Stomach (tissue), 4 donors: ENCODE measurements around the gene DBNL.
A peak's percentile ranks its signal among the peaks of the same experiment; 100 is the strongest.

Experiments used
- CTCF ChIP-seq, 7 experiments: fragments of 450-650 bp in 4 of 7; fragments of 200-600 bp in 3 of 7; sonication (generic) in 3 of 7; IDR thresholded peaks; one replicate each; pipeline ENCODE4 v1.5.1; 2016 to 2019; ENCODE audit warnings: antibody characterized with exemption in 7 of 7, control low read depth in 2 of 7, mild to moderate bottlenecking in 1 of 7
- POLR2A ChIP-seq, 4 donors: fragments of 450-650 bp; IDR thresholded peaks; one replicate each; pipeline ENCODE4 v1.6.1; 2016; ENCODE audit warnings: antibody characterized with exemption in 4 of 4, control low read depth in 2 of 4, mild to moderate bottlenecking in 1 of 4, moderate library complexity in 1 of 4
- POLR2AphosphoS5 ChIP-seq, 3 donors: sonication (generic); formaldehyde crosslinking; IDR thresholded peaks; one replicate each; pipeline ENCODE4 v1.6.1; 2016; ENCODE audit warnings: antibody characterized with exemption in 3 of 3

GRCh38 chr7:44072364-44073231, 28.1 kb downstream of the DBNL start:
- no peak for TF ChIP-seq POLR2AphosphoS5 (IDR thresholded peaks at IDR 0.05)
- TF ChIP-seq CTCF (IDR thresholded peaks at IDR 0.05) = peak in 5 of 7 experiments; percentile 27 to 58 (median 32)
- no peak for TF ChIP-seq POLR2A (IDR thresholded peaks at IDR 0.05)
